NCI-H1694 treated with DMSO at 0.1 percent for 48 hours (cell line): Measurements from ENCODE around the gene GSN.

ENCODE experiments used
- DNase-seq: peaks from one replicate; lab custom pipeline; 2025; lab: John Stamatoyannopoulos, UW

GSN gene

DNA sequence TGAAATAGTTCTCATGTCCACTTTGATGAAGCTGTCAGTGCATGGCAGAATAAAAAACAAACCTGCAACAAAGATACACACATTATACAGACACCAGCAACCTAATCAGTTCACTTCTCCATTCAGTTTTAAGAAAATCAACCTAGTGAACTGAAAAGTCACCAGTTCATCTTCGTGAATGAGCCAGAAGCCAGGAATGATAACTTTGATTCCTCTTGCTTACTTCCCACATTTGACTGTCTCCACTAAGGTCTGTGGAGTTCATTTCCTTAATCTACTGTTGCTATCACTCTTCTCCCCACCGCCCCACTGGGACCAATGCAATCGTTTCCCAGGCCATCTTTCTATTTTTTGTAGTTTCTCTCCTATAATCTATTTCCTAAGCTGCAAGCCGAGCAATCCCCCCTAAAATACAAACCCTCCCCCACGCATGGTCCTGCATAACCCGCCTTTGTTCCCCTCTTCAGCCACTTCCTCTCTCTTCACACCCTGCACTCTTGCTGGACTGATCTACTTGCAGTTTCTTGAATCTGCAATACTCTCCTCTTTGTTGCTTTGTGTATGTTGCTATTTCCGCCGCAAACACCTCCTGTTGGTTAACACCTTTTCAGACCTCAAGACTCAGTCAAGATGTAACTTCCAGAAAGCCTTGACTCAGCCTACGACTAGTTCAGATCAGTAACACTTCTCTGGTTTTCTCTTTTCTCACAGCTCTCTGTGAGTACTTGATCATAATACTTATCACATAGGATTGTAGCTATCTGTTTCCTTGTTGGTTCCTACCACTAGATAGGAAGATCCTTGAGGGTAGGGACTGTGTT is 85.5 kb downstream of the GSN start:
- DNase-seq, result no peak

DNA sequence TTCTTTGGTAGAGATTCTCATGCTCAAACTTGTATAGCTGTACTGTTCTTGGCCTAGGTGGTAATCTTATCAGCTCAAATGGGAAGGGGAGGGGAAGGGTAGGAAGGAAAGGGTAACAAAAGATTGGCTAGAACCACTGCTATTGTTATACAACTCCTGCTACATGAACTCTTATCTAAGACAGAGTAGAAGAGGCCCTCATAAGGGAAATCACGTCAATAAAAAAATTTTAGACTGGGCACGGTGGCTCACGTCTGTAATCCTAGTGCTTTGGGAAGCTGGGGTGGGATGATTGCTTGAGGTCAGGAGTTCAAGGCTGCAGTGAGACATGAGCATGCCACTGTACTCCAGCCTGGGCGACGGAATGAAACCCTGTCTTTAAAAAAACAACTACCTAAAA is 86.2 kb downstream of the GSN start:
- no peak for DNase-seq

DNA sequence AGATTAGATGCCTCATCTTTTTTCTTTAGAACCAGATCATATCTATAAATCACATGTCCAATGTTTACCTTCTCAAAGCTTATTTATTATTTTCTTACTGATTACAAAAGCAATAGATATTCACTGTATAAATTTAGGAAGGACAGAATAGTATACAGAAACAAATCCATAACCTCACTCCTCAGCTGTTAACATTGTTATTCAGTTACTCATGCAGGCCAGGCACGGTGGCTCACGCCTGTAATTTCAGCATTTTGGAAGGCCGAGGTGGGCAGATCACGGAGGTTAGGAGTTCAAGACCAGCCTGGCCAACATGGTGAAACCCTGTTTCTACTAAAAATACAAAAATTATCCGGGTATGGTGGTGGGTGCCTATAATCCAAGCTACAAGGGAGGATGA is 86.8 kb downstream of the GSN start:
- no peak for DNase-seq

DNA sequence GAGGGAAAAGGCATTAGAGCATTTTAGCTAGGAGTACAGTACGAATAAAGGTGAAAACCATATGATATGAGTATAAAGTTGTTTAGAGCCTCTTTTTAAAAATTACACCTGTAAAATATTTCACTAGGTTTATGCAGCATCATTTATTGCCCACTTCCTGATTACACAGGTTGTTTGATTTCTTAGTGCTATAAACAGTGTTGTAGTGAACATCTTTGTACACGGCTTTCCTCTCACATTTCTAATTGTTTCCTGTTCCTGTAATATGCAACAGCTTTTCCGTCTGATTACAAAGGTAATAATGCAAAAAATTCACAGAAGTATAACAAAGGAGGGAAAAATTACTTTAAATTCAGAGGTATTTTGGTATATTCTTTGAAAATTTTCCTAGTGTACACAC is 89.0 kb downstream of the GSN start:
- no peak for DNase-seq

DNA sequence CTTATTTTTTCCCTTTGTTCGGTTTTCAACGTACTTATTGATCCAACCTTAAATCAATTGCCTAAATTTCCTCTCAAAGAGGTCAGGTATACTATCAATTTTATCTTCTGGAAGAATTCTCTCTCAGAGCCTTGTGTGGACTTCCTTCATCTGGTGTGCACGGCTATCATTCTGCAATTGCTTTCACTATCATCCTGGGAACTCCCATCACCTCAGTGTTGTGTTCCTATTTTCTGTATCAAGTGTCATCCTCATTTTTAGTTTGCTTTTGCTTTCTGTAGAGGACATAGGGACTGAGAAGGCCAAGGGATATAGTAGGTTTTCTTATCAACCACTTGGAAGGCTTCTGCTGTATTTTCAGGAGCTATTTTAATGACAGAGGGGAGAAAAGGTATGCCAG is 90.8 kb downstream of the GSN start:
- no peak for DNase-seq

DNA sequence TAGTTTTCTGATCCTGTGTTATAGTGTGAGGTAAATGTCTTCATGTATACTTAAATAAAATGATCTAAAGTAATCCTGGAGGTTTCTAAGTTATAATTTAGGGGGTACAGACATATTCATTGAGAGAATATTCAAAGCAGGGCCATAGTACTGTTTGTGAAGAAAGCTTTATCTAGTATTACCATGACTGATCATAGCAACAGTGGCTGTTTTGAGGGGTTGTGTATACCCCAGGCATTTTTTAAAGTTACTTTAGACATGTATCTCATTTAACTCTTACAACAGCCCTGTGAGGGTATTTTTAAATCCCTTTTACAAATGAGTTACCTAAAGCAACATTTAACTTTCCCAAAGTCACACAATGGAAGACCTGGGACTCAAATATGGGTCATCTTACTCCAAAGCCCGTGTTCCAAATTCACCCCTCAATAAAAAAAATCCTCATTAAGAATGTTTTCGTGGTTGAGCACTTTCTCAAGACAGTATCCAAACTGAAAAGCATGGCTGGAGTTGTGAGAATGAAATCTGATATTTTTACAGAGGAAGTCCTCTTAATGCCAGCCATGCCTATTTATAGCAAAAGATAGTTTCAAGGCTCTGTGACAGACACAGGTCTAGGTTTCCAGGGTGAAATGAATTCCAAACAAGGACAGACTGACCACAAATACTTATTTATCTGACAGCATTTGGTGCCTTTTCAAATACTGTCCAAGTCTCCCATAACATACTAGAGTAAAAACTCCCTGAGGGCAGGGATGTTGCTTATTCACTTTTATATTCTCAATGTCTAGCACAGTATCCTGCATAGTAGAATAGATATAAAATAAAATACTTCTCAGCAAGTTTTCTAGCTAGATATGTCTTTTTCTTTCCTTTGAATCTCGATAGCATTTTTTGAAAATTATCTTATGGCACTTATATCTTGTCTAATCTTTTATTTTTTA is 91.7 kb downstream of the GSN start:
- no peak for DNase-seq

DNA sequence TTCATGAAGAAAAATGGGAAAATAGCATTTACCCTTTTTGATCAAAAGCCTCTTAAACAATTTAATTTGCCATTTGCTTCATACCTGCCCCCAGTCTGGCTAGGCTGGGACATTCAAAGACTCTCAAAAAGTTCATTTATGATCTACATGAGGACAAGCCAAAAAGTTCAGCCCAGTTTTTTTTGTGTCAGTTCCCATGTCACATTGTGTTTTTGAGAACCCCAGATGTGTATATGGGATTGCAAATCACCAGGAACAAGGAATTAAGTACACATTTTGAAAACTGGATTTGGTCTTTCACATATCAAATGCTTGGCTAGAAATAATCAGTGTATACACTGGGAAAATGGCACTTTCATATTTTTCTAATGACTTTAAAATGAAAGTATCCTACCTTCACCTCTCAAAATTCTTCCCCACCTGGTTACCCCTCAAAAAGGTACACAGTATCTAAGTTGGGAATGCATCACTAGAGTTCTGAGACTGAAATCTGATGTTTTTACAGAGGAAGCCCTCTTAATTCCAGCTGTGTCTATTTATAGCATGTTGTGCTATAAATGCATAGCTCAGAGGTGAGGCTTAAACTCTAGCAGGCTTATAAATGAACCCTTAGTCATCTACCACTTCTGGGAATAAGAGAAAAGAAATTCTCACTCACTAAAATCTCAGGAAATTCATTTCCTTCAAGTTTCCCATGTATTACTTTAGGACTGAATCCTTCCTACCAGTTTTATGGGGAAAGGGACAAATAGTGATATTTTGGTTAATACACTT is 92.8 kb downstream of the GSN start:
- no peak for DNase-seq

DNA sequence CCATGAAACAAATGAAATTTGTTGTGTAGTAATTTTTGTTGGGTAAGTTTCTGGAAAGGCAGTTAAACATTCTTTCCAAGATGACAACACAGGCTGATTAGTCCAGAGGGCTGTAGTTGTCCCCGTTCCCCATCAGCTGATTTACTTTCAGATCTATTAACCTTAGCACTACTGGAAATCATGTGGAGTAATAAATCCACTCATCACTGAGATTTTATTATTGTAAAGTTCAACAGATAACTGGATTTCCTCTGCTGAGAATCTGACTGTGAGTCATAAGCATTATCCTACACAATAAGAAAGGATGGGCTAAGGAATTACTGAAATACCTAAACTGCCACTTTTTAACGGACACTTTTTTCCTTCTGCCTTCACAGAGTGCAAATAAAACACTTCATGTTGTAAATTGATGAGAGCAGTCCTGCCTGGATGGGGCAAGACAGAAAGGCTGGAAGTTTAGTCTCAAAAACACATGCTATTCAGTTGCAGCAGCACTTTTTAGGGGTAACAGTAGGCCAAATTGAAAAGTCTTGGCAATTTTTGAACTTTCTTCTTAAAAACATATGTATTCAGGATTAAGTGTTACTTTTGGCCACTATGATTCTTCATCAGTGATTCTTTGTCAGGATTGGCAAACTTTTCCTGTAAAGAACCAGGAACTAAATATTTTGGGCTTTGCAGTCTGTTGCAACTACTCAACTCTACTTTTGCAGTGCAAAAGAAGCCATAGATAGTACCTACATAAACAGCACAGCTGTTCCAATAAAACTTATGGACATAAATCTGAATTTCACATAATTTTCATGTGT is 95.1 kb downstream of the GSN start:
- DNase-seq, result no peak

DNA sequence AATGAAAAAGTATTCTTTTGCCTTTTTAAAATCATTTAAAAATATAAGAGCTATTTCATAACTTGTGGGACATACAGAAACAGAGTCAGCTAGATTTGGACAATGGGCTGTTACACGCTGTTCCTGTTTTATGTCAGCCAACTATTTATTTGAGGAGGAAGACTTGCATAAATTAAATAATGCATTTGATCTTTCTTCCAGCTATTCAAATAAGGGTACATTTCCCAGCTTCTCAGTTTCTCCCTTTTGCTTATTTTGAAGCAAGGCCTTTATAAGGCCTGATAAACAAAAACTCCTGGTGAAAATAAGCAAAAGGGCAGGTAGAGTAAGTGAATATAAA is 95.6 kb downstream of the GSN start:
- DNase-seq, result no peak

DNA sequence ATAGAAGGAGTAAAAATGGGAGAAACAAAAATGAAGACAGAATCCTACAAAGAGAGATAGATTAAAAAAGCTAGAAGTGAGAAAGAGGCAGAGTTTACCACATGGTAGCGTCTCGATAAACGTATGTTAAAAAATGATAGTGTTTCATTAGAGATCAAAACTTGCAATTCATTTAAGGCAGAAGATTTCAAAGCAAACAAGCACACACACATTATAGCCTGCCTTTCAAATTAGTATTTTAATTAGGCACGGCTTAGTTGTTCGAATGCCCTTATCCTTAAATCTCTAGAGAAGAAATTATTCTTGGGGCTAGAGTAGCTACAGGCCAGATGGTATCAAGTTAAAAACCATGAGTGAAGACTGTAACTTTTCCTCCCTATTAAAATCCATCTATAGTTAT is 96.1 kb downstream of the GSN start:
- DNase-seq, result no peak

DNA sequence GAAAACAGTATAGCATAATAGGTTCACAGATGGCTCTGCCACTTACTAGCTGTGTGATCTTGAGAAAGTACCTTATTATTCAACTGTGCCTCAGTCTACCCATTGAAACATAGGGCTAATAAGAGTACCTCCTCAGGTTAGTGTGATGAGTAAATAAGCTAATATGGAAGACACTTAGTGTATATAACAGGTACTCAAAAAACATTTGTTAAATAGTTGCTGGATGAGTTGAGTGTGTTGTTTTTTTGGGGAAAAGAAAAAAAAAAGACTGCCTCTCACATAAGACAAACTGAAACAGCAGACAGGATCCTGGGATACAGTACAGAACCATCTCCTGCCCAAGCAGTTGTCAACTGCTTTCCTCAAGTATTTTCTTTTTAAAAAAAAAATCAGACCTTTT is 96.9 kb downstream of the GSN start:
- no peak for DNase-seq

DNA sequence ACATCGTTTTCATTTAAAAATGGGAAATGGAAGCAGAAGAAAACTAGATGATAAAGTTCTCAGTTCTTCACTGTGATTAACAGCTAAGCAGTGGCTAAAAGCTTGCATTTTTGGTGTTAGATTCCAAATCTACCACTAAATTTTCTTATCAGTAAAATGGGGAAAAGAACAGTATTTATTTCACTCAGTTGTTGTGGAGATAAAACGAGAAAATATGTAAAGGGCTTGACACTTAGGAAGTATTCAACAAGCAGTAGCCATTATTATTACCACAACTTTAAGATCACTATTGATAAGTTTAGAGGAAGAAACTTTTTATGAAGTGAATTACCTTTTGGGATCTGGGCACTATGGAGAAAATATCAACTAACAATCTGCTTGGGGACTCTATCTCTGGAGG is 97.6 kb downstream of the GSN start:
- DNase-seq, result no peak

DNA sequence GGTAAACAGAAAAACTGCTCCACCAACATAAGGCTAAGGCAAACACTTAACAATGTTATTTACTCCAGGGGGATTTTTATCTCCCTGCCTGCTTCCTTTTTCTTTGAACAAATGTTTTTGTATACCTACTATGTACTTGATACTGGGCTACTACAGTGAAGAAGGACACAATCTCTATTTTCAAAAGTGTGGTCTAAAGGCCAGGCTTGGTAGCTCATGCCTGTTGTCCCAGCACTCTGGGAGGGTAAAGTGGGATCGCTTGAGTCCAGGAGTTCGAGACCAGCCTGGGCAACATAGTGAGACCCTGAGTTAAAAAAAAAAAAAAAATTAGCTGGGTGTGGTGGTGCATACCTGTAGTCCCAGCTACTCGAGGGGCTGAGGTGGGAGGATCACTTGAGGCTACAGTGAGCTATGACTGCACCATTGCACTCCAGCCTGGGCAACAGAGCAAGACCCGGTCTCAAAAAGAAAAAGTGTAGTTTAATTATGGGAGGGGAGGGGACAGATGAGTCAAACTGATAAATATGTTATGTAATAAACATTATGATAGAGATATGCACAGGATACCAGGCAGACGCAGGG is 98.7 kb downstream of the GSN start:
- no peak for DNase-seq

DNA sequence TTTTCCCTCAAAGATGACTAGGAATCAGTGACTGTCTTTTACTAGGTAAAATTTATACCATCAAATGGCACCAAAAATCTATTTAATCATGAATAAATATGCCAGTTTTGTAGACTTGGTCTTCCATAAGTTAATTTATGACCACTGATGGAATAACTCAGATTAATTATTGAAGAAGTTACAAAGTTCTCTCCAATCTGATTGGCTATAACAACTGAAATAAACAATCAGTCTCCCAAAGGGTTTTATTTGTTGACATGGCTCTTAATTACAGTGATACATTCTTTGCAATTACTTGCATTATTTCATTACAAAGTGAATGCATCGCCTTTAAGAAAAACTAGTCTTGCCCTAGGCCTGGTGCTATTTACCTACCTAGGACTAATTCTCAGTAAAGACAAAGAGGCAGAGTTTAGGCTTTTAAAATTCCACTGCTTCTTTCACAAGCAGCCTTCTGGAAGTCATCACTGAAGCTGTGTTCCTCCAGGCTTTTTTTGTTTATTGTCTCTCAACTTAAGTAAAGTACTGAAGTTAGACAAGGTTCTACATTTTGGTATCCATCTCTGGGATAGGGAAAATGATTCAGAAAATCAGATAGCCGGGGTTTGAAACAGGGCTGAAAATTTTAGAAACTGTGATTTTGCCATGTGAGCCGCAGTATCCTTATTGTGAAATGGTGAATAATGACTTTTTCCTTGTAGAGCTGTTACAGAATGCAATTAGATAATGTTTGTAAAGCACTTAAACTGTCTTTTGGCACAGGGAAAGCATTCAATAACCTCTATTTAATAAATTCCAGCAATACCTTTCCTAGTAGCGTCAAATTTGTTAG is 99.6 kb downstream of the GSN start:
- no peak for DNase-seq

DNA sequence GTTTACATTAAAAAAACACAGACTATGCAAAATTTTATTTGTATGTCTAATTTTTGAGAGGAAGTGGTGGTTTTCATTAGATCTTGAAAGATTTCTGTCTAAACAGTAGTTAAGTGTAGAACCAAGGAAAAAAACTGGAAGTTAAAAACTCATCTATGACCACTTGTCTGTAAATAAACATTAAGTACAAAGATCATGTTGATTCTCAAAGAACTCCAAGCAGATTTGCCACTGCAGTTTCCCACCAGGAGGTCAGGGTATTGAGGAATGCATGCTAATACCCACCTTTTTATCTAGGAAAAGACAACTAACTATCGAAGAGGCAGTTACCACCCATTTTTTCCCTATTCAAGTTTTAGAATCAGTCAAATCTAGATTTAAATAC is 100.2 kb downstream of the GSN start:
- no peak for DNase-seq

DNA sequence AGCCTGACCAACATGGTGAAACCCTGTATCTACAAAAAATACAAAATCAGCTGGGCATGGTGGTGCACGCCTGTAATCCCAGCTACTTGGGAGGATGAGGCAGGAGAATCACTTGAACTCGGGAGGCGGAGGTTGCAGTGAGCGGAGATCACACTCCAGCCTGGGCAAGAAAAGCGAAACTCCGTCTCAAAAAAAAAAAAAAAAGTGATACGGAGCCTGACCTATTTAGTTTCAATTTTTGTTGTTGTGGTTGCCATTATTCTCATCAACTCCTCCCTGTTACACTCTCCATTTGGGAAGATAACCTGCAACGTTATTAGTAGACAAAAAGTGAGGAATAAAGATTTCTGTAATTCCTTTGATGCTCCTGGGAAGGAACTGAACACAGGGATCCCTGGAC is 100.8 kb downstream of the GSN start:
- DNase-seq, result no peak

DNA sequence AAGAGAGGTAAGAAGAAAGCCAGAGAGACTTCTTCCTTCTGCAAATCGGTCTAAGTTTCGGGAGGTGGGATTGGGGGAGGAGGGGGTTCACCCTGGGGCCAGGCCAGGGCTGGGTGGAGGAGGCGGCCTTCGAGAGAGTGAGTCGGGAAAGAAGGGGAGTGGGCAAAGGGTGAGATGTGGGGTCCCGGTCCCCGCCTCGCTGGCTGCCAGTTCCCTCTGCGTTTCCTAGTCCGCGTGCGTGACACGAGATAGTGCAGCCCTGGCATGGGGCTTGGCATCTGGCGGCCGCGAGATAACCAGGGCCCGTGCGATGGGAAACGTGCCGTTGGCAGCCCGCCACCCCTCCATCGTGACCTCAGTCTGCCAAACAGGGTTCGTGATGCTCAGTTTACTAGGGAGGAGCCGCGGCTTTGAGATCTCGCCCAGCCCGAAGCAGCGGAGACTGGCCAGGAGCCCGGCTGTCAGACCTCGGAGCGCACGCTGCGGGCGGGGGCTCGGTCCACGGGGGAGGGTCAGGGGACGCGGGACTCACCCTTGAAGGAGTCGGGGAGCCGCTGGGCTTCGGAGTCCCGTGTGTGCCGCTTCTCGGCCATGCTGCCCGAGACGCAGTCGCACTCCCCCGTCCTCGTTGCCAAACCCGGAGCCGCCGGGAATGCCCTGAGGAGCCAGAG is 101.8 kb downstream of the GSN start, which contains the start of gene STOM:
Gene STOM, minus strand, starts transcription at position 656 of the 671 bp plus-strand sequence. Its CDS starts 63 bp downstream, at position 593.
- DNase-seq, result no peak

DNA sequence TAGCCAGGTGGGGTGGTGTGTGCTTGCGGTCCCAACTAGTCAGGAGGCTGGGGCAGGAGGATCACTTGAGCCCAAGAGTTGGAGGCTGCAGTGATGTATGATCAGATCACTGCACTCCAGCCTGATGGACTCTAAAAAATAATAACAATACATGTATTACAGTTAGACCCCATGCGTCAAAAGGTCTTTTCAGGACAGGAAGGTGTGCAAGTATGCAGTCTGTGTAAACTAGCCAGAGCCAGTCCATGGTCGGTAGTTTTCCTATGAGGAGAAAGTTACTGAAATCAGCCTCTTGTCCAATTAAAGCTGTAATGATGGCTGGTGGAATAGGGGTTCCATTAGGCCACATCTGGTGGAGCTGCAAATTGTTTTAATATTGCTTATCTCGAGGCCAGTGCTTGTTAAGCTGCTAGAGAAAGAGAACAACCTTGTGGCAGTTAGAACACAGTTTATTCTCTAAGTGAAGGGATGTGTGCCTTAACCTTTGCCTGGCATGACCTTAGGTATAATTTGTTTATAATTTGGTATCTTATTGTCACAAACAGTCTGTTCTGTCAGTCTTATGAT is 103.6 kb downstream of the GSN start:
- DNase-seq, result no peak

DNA sequence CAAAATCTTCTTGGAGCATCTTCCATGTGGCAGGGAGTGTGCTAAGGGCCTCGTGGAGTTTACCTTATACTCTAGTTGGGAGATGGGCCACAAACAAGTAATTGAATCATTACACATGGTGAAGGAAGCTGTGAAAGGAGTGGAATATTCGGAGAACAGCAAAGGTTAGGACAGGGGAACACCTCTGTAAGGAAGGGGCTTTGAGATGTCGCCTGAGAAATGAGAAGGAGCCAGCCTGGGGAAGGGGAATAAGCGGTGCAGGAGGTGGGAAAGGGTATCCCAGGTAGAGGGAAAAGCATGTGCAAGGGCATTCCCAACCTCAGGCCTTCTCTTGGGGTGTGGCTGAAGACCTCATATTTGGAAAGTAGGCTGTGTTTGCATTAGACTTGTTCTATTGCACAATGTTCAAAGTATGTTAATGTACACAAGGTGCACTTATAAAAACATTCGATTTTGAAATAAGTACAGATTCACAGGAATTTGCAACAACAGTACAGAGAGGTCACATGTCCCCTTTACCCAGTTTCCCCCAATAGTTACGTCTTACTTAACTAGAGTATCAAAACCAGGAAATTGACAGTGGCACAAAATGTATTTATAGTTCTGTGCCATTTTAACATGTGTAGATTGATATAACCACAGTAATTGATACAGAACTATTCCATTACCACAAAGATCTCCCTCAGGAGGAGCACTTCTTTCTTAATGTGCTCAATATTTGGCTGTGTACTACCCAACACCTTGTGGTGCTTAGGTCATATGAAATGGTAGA is 104.5 kb downstream of the GSN start:
- DNase-seq, result no peak
